IMR-90 (cell line): ENCODE data around the gene CPNE2. TPM values are rescaled to one million over a fixed set of nuclear protein-coding genes. Genes with fewer than 3 reads are reported as not detected.

Source experiments
- ATAC-seq: fragments of 200-7000 bp; cut with Tn5 transposase; 2 replicates; pipeline ENCODE4 v1.9.1; 2020; ENCODE audit warnings: low read depth, mild to moderate bottlenecking, moderate library complexity
- BruUV-seq: library from RNA; stranded (reverse); fragments of 400-500 nt; replicated peaks from 2 replicates; lab custom pipeline; 2021; lab: Mats Ljungman, UMichigan
- CTCF ChIA-PET: fragments of 300-600 bp; formaldehyde crosslinking; extraction: SDS; loops from one replicate; lab custom pipeline; 2021; ENCODE audit warnings: antibody characterized with exemption; lab: Yijun Ruan, JAX
- POLR2A ChIA-PET: fragments of 300-600 bp; sonication (Branson Sonifier 250); formaldehyde crosslinking; loops from one replicate; lab custom pipeline; 2022; ENCODE audit warnings: antibody characterized with exemption; ENCODE audit not compliant: unreplicated experiment; lab: Charles Lee
- DNase-seq: peaks from one replicate; pipeline ENCODE4 v3.0.0; 2013
- H2AFZ ChIP-seq: replicated peaks from 2 replicates; pipeline ENCODE3; 2013; ENCODE audit warnings: low read length, mild to moderate bottlenecking; ENCODE audit not compliant: poor library complexity
- H2AK5ac ChIP-seq: 2 replicates; pipeline ENCODE4 v1.6.1; 2013; ENCODE audit warnings: low read depth, low read length, inconsistent platforms
- H2AK9ac ChIP-seq: replicated peaks from 2 replicates; pipeline ENCODE3; 2013; ENCODE audit warnings: mild to moderate bottlenecking, low read depth, low read length, moderate library complexity; ENCODE audit not compliant: poor library complexity
- H2BK120ac ChIP-seq: 2 replicates; pipeline ENCODE4 v1.6.1; 2013; ENCODE audit warnings: low read depth, low read length, inconsistent platforms
- H2BK15ac ChIP-seq: 3 replicates; pipeline ENCODE4 v1.6.1; 2013; ENCODE audit warnings: low read depth, low read length, inconsistent platforms
- H2BK20ac ChIP-seq: 2 replicates; pipeline ENCODE4 v1.6.1; 2013; ENCODE audit warnings: low read depth, mild to moderate bottlenecking, inconsistent platforms, low read length, moderate library complexity
- H2BK5ac ChIP-seq: 2 replicates; pipeline ENCODE4 v1.6.1; 2013; ENCODE audit warnings: mild to moderate bottlenecking, low read depth, low read length, inconsistent platforms; ENCODE audit not compliant: poor library complexity, severe bottlenecking
- H3K14ac ChIP-seq: replicated peaks from 2 replicates; pipeline ENCODE4 v1.6.1; 2013; ENCODE audit warnings: low read depth, low read length, inconsistent platforms
- H3K18ac ChIP-seq: 2 replicates; pipeline ENCODE4 v1.6.1; 2013; ENCODE audit warnings: low read depth, low read length, control low read depth
- H3K23ac ChIP-seq: 2 replicates; pipeline ENCODE4 v1.6.1; 2013; ENCODE audit warnings: low read depth, low read length, inconsistent platforms
- H3K27ac ChIP-seq: 2 replicates; pipeline ENCODE4 v1.5.1; 2013; ENCODE audit warnings: mild to moderate bottlenecking, control low read depth, low read length; ENCODE audit not compliant: insufficient read depth
- H3K27me3 ChIP-seq: 2 replicates; pipeline ENCODE4 v1.6.1; 2013; ENCODE audit warnings: low read length; ENCODE audit not compliant: control insufficient read depth, insufficient read depth
- H3K36me3 ChIP-seq: 2 replicates; pipeline ENCODE4 v1.6.1; 2013; ENCODE audit warnings: low read length, mixed read lengths; ENCODE audit not compliant: control insufficient read depth, insufficient read depth
- H3K4ac ChIP-seq: 2 replicates; pipeline ENCODE4 v1.6.1; 2013; ENCODE audit warnings: low read depth, low read length, inconsistent platforms
- H3K4me1 ChIP-seq: 2 replicates; pipeline ENCODE4 v1.6.1; 2013; ENCODE audit warnings: low read length, mixed read lengths; ENCODE audit not compliant: control insufficient read depth, insufficient read depth
- H3K4me2 ChIP-seq: 2 replicates; pipeline ENCODE4 v1.6.1; 2013; ENCODE audit warnings: low read depth, mild to moderate bottlenecking, control low read depth, low read length, moderate library complexity
- H3K4me3 ChIP-seq: 2 replicates; pipeline ENCODE4 v1.5.1; 2013; ENCODE audit warnings: low read depth, mild to moderate bottlenecking, control low read depth, low read length, moderate library complexity; ENCODE audit not compliant: insufficient read depth
- H3K56ac ChIP-seq: 2 replicates; pipeline ENCODE4 v1.6.1; 2013; ENCODE audit warnings: low read length, inconsistent platforms; ENCODE audit not compliant: insufficient read depth; ENCODE audit errors: extremely low read depth
- H3K79me1 ChIP-seq, 2 experiments: 2 replicates each; pipeline ENCODE4 v1.6.1; 2013; ENCODE audit warnings: low read length in 2 of 2, inconsistent platforms in 1 of 2, low read depth in 1 of 2
- H3K9ac ChIP-seq: 2 replicates; pipeline ENCODE4 v1.6.1; 2013; ENCODE audit warnings: low read depth, low read length, control low read depth
- H3K9me1 ChIP-seq: 2 replicates; pipeline ENCODE4 v1.6.1; 2013; ENCODE audit warnings: low read length, inconsistent platforms; ENCODE audit not compliant: insufficient read depth
- H3K9me3 ChIP-seq: 2 replicates; pipeline ENCODE4 v1.6.1; 2013; ENCODE audit warnings: low read length; ENCODE audit not compliant: control insufficient read depth, insufficient read depth
- H4K20me1 ChIP-seq: 2 replicates; pipeline ENCODE4 v1.6.1; 2013; ENCODE audit warnings: low read length, inconsistent platforms; ENCODE audit not compliant: insufficient read depth
- H4K5ac ChIP-seq: 2 replicates; pipeline ENCODE4 v1.6.1; 2013; ENCODE audit warnings: mild to moderate bottlenecking, low read depth, low read length, control low read depth
- H4K8ac ChIP-seq, 2 experiments: 2 replicates each; pipeline ENCODE4 v1.6.1; 2013; ENCODE audit warnings: low read depth in 2 of 2, low read length in 2 of 2, control low read depth in 1 of 2, inconsistent platforms in 1 of 2
- H4K91ac ChIP-seq: 2 replicates; pipeline ENCODE4 v1.6.1; 2013; ENCODE audit warnings: low read depth, low read length, inconsistent platforms; ENCODE audit not compliant: insufficient read depth
- BHLHE40 ChIP-seq: fragments of 150-350 bp; IDR thresholded peaks from 2 replicates; pipeline ENCODE4 v1.6.1; 2016; ENCODE audit warnings: mild to moderate bottlenecking, low read depth, low read length
- CEBPB ChIP-seq: IDR thresholded peaks from 2 replicates; pipeline ENCODE4 v1.6.1; 2012; ENCODE audit warnings: low read depth, low read length, improper control_type of control experiment
- CHD1 ChIP-seq: IDR thresholded peaks from 2 replicates; pipeline ENCODE4 v1.6.1; 2012; ENCODE audit warnings: low read depth, low read length, improper control_type of control experiment
- MAFK ChIP-seq: IDR thresholded peaks from 2 replicates; pipeline ENCODE4 v1.6.1; 2012; ENCODE audit warnings: low read depth, low read length, improper control_type of control experiment
- MXI1 ChIP-seq: IDR thresholded peaks from 2 replicates; pipeline ENCODE4 v1.6.1; 2012; ENCODE audit warnings: low read depth, mild to moderate bottlenecking, low read length, moderate library complexity, borderline replicate concordance
- POLR2A ChIP-seq: IDR thresholded peaks from 2 replicates; pipeline ENCODE4 v1.6.1; 2012; ENCODE audit warnings: mild to moderate bottlenecking, low read depth, low read length
- RAD21 ChIP-seq: IDR thresholded peaks from 2 replicates; pipeline ENCODE4 v1.6.1; 2012; ENCODE audit warnings: low read length, improper control_type of control experiment
- RFX5 ChIP-seq: IDR thresholded peaks from 2 replicates; pipeline ENCODE4 v1.8.0; 2012; ENCODE audit warnings: low read depth, mild to moderate bottlenecking, low read length, moderate library complexity
- SMC3 ChIP-seq: fragments of 150-350 bp; IDR thresholded peaks from 2 replicates; pipeline ENCODE4 v1.6.1; 2016; ENCODE audit warnings: low read depth, mild to moderate bottlenecking, antibody characterized with exemption, low read length, moderate library complexity
- WGBS, 2 experiments: methylation state at CpG; one replicate each; pipeline versions ENCODE4 v1.1.5 to v1.1.7; 2013; ENCODE audit warnings: missing lambda C conversion rate in 2 of 2; ENCODE audit not compliant: insufficient read length in 1 of 2; ENCODE audit errors: extremely low coverage in 2 of 2; 5-methylcytosine and 5-hydroxymethylcytosine counted together
- dilution Hi-C: fragments of 300-500 bp; cut with HindIII; formaldehyde crosslinking; loops from one replicate; pipeline ENCODE4 v1.14.3; 2018; ENCODE audit warnings: low sequenced_read_pairs; ENCODE audit not compliant: unreplicated experiment
- in situ Hi-C: fragments of 300-500 bp; cut with MboI; formaldehyde crosslinking; loops from 3 replicates; pipeline ENCODE4 v1.14.3; 2019; ENCODE audit warnings: low sequenced_read_pairs, inconsistent platforms, mixed read lengths
- intact Hi-C: fragments of 100-400 bp; cut with micrococcal nuclease; formaldehyde crosslinking; loops from 2 replicates; pipeline ENCODE4 v1.10.0; 2022
- polyA plus RNA-seq, 3 experiments: library from polyadenylated mRNA; depleted of rRNA; stranded (reverse); fragments of >200 nt; gene quantifications; 2 replicates each; pipeline ENCODE4 v1.2.3, GENCODE V29; 2012; ENCODE audit warnings: low replicate concordance in 1 of 3
- total RNA-seq: library from RNA; depleted of rRNA; stranded (reverse); fragments of >200 nt; gene quantifications from 2 replicates; pipeline ENCODE4 v1.2.3, GENCODE V29; 2012
- TF ChIP-seq, protein P1 (sequence below): fragments of 150-350 bp; IDR thresholded peaks from 2 replicates; pipeline ENCODE4 v1.6.1; 2016; ENCODE audit warnings: low read depth, mild to moderate bottlenecking, low read length, moderate library complexity, borderline replicate concordance
- TF ChIP-seq, protein P2 (sequence below): conservative IDR thresholded peaks from 2 replicates; pipeline ENCODE4 v1.5.1; 2012; ENCODE audit warnings: mild to moderate bottlenecking, low read depth, low read length, improper control_type of control experiment

The CPNE2 gene
- total and polyA plus RNA-seq, 2 of the 4 experiments (the other 2 are of a cell fraction) = 15.4 to 48.0 TPM

GRCh38 chr16:57167538-57167937 is 75.2 kb downstream of the CPNE2 start:
- no peaks in the 10 kb centered on the region for H3K27me3 ChIP-seq
- H4K20me1 ChIP-seq = peaks cover 3% of the 10 kb centered on the region; the same call in 1 of the 2 replicates
- H3K4ac ChIP-seq = no peak overlapping the region
- no peak overlapping the region for H3K14ac ChIP-seq
- no peak overlapping the region for H4K8ac ChIP-seq
- no CpG with 5 or more reads among the region's 3 CpGs for WGBS, 2 experiments
- in situ Hi-C loops = loop anchor here (5.0 kb wide), 1 partner anchor 80 kb away; no protein-coding TSS in a partner anchor
- dilution Hi-C loops = no loop called here
- H3K4me3 ChIP-seq = no peak overlapping the region
- H4K5ac ChIP-seq = no peak overlapping the region
- H3K36me3 ChIP-seq = peaks cover 45% of the 10 kb centered on the region
- H3K4me1 ChIP-seq = no peaks in the 10 kb centered on the region
- CTCF ChIA-PET = no interaction called here
- no peaks in the 10 kb centered on the region for H3K9me3 ChIP-seq
- no peak for TF ChIP-seq MAFK
- TF ChIP-seq, protein P1, sequence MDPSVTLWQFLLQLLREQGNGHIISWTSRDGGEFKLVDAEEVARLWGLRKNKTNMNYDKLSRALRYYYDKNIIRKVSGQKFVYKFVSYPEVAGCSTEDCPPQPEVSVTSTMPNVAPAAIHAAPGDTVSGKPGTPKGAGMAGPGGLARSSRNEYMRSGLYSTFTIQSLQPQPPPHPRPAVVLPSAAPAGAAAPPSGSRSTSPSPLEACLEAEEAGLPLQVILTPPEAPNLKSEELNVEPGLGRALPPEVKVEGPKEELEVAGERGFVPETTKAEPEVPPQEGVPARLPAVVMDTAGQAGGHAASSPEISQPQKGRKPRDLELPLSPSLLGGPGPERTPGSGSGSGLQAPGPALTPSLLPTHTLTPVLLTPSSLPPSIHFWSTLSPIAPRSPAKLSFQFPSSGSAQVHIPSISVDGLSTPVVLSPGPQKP = no peak
- TF ChIP-seq MXI1 = no peak
- TF ChIP-seq RAD21 = no peak
- no peak for TF ChIP-seq RFX5
- TF ChIP-seq CEBPB = no peak
- no peak for TF ChIP-seq SMC3
- TF ChIP-seq CHD1 = no peak
- TF ChIP-seq POLR2A = no peak
- TF ChIP-seq BHLHE40 = no peak
- TF ChIP-seq, protein P2, sequence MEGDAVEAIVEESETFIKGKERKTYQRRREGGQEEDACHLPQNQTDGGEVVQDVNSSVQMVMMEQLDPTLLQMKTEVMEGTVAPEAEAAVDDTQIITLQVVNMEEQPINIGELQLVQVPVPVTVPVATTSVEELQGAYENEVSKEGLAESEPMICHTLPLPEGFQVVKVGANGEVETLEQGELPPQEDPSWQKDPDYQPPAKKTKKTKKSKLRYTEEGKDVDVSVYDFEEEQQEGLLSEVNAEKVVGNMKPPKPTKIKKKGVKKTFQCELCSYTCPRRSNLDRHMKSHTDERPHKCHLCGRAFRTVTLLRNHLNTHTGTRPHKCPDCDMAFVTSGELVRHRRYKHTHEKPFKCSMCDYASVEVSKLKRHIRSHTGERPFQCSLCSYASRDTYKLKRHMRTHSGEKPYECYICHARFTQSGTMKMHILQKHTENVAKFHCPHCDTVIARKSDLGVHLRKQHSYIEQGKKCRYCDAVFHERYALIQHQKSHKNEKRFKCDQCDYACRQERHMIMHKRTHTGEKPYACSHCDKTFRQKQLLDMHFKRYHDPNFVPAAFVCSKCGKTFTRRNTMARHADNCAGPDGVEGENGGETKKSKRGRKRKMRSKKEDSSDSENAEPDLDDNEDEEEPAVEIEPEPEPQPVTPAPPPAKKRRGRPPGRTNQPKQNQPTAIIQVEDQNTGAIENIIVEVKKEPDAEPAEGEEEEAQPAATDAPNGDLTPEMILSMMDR = no peak
- no peak overlapping the region for H2BK120ac ChIP-seq
- H4K91ac ChIP-seq = no peak overlapping the region
- H2AK9ac ChIP-seq = no peak overlapping the region
- H3K27ac ChIP-seq = no peak overlapping the region
- no peak overlapping the region for H2BK15ac ChIP-seq
- H3K23ac ChIP-seq = no peak overlapping the region
- H2AFZ ChIP-seq = no peak overlapping the region
- H2AK5ac ChIP-seq = no peak overlapping the region
- POLR2A ChIA-PET = interaction anchor here (1.0 kb wide), 1 partner anchor 14 kb away, joined by 3 read pairs; no protein-coding TSS in a partner anchor
- no peak overlapping the region for H2BK5ac ChIP-seq
- no peak overlapping the region for H3K56ac ChIP-seq
- H3K18ac ChIP-seq = no peak overlapping the region
- no peak overlapping the region for H3K9ac ChIP-seq
- H2BK20ac ChIP-seq = no peak overlapping the region
- BruUV-seq = no TSS peak
- no peak for ATAC-seq
- H3K79me1 ChIP-seq = peaks cover 4 to 5% of the 10 kb centered on the region in 2 experiments; a peak in 1 of 4 replicates
- H3K4me2 ChIP-seq = no peak overlapping the region
- DNase-seq = no peak
- intact Hi-C loops = loop anchor here (5.0 kb wide), 2 partner anchors 300 to 375 kb away; partner anchors contain the start of gene SLC12A3
- no peaks in the 10 kb centered on the region for H3K9me1 ChIP-seq
